Subcutaneous abdominal adipose tissue (tissue), 5 donors: ENCODE measurements around the gene PRSS38.

Experiments
- H3K27ac ChIP-seq: one replicate; pipeline ENCODE4 v1.7.0; 2013; ENCODE audit warnings: low read depth, mild to moderate bottlenecking, inconsistent platforms, low read length, moderate library complexity
- H3K27me3 ChIP-seq, 5 donors: one replicate each; pipeline ENCODE4 v1.7.0; 2013; ENCODE audit warnings: low read length in 5 of 5, inconsistent platforms in 1 of 5; ENCODE audit not compliant: control insufficient read depth in 5 of 5, insufficient read depth in 4 of 5
- H3K36me3 ChIP-seq, 5 donors: one replicate each; pipeline ENCODE4 v1.7.0; 2013; ENCODE audit warnings: low read length in 5 of 5; ENCODE audit not compliant: control insufficient read depth in 5 of 5, insufficient read depth in 5 of 5
- H3K4me1 ChIP-seq, 5 donors: one replicate each; pipeline ENCODE4 v1.7.0; 2013; ENCODE audit warnings: low read length in 5 of 5, mild to moderate bottlenecking in 3 of 5, moderate library complexity in 1 of 5; ENCODE audit not compliant: control insufficient read depth in 5 of 5, insufficient read depth in 5 of 5
- H3K4me3 ChIP-seq, 5 donors: one replicate each; pipeline ENCODE4 v1.7.0; 2013; ENCODE audit warnings: low read length in 5 of 5, low read depth in 1 of 5
- H3K9ac ChIP-seq, 5 donors: one replicate each; pipeline ENCODE4 v1.7.0; 2013; ENCODE audit warnings: low read length in 5 of 5, mild to moderate bottlenecking in 4 of 5, moderate library complexity in 3 of 5
- H3K9me3 ChIP-seq, 5 donors: one replicate each; pipeline ENCODE4 v1.7.0; 2013; ENCODE audit warnings: low read length in 5 of 5; ENCODE audit not compliant: control insufficient read depth in 5 of 5
- donor health status: healthy.
- donor health status: healthy.
- donor health status: healthy.
- donor health status: healthy.
- donor health status: healthy.

Gene PRSS38

DNA sequence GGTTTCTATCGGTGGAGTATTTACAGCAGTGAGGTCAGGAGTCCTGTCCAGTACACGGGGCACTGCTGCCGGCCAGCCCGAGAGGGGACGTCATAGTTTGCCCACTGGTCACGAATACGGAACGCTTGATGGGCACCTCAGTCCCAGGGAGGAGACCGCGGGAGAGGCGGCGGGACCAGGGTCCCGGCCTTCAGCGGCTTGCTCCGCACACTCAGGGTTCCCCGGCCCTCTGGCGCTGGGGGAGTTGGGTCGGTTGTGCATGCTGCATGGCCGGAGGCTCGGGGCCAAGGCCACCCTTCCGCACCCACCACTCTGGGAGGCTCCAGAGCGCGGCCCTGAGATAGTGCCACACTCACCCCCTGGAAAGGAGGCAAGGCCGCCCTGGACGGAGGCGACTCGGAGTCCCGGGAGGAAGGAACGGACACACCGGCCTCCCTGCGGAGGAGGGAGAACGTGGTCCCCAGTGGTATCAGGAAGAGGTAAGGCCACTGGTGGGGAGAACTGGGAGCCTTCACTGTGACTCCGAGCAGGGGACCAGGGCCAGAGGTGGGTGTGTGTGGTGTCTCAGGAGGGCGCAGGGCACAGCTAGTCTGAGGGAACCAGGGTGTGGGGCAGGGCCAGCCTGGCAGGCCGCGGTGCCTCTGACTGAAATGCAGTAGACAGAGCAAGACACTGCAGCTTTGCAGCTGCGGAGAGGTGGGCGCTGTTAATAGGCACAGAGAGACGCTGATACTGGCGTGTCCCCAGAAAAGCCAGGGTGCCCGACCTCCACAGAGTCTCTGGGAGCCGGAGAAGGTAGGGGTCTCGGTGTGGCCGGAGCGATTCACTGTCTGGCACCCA, 28.6 kb upstream of the PRSS38 start:
- Histone ChIP-seq H3K27ac (no peak overlapping the region), H3K27me3 (peaks cover 0 to 11% (median 0%) of the 10 kb centered on the region in 5 donors), H3K9ac (peak overlapping the region in 4 of 5 donors; percentile 51 to 85 (median 75))

DNA sequence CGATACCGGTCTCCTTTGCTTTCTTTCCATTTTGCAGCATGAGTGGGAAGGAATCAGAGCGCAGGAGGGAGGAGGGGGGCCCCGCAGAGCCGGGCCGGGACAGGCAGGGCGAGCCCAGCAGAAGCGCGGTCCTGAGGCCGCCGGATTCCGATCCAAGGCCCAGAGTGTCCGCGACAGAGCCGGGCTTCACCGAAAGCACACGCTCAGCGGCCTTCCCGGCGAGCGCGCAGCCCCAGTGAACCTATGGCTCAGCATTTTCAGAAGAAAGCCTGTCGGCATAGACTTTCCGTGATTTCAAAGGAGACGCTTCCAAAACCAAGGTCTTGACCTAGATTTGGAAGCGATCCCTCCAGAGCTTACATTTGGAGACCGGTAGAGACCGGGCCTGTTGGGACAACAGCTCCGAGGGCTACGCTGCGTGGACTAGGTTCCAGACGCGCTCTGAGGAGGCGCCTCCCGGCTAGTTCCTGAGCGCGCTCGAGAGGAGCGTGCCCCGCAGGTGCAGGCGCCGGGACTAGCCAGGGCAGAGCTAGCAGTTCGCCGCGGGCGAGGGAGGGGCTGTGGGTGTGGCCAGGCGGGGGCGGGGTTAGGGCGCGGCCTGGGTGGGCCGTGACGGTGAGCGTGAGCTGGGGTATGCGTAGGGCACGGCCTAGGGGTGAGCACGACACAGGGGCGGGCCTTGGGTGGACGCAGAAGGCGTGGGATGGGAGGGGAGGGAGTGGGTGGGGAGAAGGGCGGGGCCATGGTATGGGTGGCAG, 27.8 kb upstream of the PRSS38 start:
- H3K27me3 ChIP-seq: peaks cover 0 to 11% (median 0%) of the 10 kb centered on the region in 5 donors
- H3K4me1 ChIP-seq: peaks cover 3 to 28% (median 25%) of the 10 kb centered on the region in 5 donors
- H3K36me3 ChIP-seq: no peaks in the 10 kb centered on the region
- H3K9ac ChIP-seq: peak overlapping the region in 4 of 5 donors; percentile 51 to 85 (median 75)
- peak overlapping the region; percentile 73 to 80 (median 75) for H3K4me3 ChIP-seq
- H3K9me3 ChIP-seq: no peaks in the 10 kb centered on the region
- no peak overlapping the region for H3K27ac ChIP-seq

More for the DNA sequence above, 28.6 kb upstream of the PRSS38 start:
- H3K9me3 ChIP-seq: no peaks in the 10 kb centered on the region
- peak overlapping the region; percentile 73 to 80 (median 75) for H3K4me3 ChIP-seq
- H3K36me3 ChIP-seq: peaks cover 0 to 5% (median 3%) of the 10 kb centered on the region in 5 donors
- H3K4me1 ChIP-seq: peaks cover 3 to 28% (median 25%) of the 10 kb centered on the region in 5 donors

GRCh38 chr1:227788271-227789083, 27.0 kb upstream of the PRSS38 start:
- Histone ChIP-seq H3K9me3 (no peaks in the 10 kb centered on the region), H3K27ac (no peak overlapping the region), H3K4me3 (peak overlapping the region; percentile 41 to 80 (median 73)), H3K9ac (peak overlapping the region in 1 of 5 donors; percentile 65), H3K4me1 (peaks cover 3 to 28% (median 25%) of the 10 kb centered on the region in 5 donors), H3K36me3 (no peaks in the 10 kb centered on the region), H3K27me3 (peaks cover 0 to 11% (median 3%) of the 10 kb centered on the region in 5 donors)

DNA sequence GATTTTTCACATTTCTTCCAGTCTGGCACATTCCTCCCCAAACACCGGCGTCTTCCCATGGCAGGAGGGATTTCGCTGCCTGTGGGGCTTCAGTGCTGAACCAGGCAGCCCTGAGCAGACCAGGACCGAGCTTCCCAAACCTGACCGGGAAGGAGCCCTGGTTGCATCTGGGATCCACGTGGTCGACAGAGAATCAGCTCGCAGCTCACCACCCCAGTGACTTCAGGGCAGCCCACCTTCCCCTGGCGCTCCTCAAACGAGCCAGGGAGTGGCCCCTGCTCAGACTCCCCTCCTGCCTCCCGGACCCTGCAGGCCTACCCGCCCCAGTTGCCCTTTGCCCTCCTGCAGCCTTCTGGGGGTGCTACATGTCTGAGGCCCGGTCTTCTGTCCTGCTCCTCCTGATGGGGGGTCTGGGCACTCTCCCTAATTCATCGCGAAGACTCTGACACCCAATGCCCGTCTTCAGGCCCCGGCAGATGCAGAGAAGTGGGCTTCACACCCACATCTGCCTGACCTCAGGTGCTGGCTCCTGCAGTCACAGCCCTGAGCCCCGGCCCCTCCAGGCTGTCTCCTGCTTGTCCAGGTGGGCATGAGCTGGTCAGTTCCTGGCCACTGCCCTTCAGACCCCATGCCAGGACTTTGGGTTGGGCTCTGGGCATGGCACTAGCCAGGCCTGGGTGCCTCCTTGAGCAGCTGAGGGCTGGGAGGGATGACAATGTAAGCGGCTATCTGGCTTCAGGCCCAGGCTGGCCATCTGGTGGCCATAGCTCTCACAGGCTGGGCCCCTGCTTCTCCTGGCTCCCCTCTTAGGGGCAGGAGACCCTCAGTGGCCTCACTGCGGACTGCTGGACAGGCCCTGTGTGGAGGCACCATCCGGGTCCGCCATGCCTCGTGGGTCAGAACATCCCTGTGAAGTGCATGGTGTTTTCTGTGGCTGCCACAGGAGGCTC, 26.1 kb upstream of the PRSS38 start:
- Histone ChIP-seq H3K9ac (no peak overlapping the region), H3K27me3 (peaks cover under 1 to 11% (median 8%) of the 10 kb centered on the region in 5 donors), H3K27ac (no peak overlapping the region), H3K4me3 (peak overlapping the region in 3 of 5 donors; percentile 73 to 80 (median 79)), H3K4me1 (peaks cover 3 to 37% (median 26%) of the 10 kb centered on the region in 5 donors), H3K36me3 (no peaks in the 10 kb centered on the region), H3K9me3 (no peaks in the 10 kb centered on the region)

- H3K4me3 ChIP-seq: no peak overlapping the region
- peaks cover 3 to 15% (median 13%) of the 10 kb centered on the region in 5 donors for H3K27me3 ChIP-seq
- no peak overlapping the region for H3K9ac ChIP-seq
- H3K4me1 ChIP-seq: peaks cover 3 to 42% (median 31%) of the 10 kb centered on the region in 5 donors
- no peak overlapping the region for H3K27ac ChIP-seq
- H3K9me3 ChIP-seq: no peaks in the 10 kb centered on the region
- no peaks in the 10 kb centered on the region for H3K36me3 ChIP-seq
These were observed 25.5 kb upstream of the PRSS38 start for GRCh38 chr1:227790034-227790400.

- no peaks in the 10 kb centered on the region for H3K36me3 ChIP-seq
- H3K27ac ChIP-seq: no peak overlapping the region
- peaks cover 3 to 42% (median 31%) of the 10 kb centered on the region in 5 donors for H3K4me1 ChIP-seq
- no peak overlapping the region for H3K9ac ChIP-seq
- H3K27me3 ChIP-seq: peaks cover 4 to 14% (median 10%) of the 10 kb centered on the region in 5 donors
- H3K4me3 ChIP-seq: no peak overlapping the region
- no peaks in the 10 kb centered on the region for H3K9me3 ChIP-seq
These were observed 24.6 kb upstream of the PRSS38 start for GRCh38 chr1:227790868-227791267.

GRCh38 chr1:227791425-227792143, 23.9 kb upstream of the PRSS38 start:
- Histone ChIP-seq H3K4me1 (peaks cover 3 to 36% (median 27%) of the 10 kb centered on the region in 5 donors), H3K9ac (no peak overlapping the region), H3K27ac (no peak overlapping the region), H3K4me3 (no peak overlapping the region), H3K9me3 (no peaks in the 10 kb centered on the region), H3K36me3 (no peaks in the 10 kb centered on the region), H3K27me3 (peaks cover 5 to 17% (median 9%) of the 10 kb centered on the region in 5 donors)

DNA sequence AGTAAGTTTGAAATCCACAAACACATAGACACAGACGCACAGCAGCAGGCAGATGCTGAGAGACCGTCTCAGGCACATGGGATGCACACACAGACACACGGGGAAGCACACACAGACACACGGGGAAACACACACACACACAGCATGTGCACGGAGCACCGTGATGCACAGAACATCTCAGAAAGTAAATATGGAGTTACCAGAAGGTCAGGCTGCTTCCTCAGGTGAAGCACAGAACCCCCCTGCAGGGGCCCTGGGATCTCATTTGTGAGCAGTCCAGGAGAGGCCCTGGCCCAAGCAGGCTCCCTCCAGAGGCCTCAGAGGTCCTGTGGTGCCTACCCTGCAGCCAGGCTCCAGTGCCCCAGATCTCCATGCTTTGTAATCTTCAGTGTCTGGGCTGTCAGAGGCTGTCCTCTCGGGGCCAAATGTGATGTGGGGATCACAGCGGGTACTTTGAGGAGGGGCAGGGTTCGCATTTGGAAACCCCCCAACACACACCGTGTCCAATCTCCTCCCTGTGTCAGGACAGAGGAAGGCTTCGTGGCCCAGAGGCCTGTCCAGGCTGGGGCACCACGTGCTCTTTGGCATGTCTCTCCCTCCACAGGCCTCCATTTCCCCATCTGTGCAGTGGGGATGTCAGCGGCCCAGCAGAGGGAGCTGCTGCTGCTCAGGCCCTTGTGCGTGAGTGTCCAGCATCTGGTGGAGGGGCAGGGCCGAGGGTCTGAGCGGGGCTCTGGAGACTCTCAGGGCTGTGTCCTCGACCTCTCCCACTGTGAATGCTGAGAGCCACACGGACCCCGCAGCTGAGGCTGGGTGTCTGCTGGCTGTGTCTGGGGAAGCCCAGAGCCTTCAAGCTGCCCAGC, 23.0 kb upstream of the PRSS38 start:
- peaks cover 5 to 17% (median 10%) of the 10 kb centered on the region in 5 donors for H3K27me3 ChIP-seq
- H3K27ac ChIP-seq: no peak overlapping the region
- no peaks in the 10 kb centered on the region for H3K9me3 ChIP-seq
- H3K9ac ChIP-seq: no peak overlapping the region
- H3K36me3 ChIP-seq: no peaks in the 10 kb centered on the region
- peaks cover 1 to 28% (median 19%) of the 10 kb centered on the region in 5 donors for H3K4me1 ChIP-seq
- H3K4me3 ChIP-seq: no peak overlapping the region
